Sigmoid colon (tissue), 4 donors: ENCODE measurements around the gene ELK1.

Experiments used
- EP300 ChIP-seq, 4 donors: sonication (generic); formaldehyde crosslinking; IDR thresholded peaks; one replicate each; pipeline ENCODE4 v1.6.1; 2017; ENCODE audit warnings: antibody characterized with exemption in 4 of 4
- POLR2A ChIP-seq, 2 donors: fragments of 450-650 bp; IDR thresholded peaks; one replicate each; pipeline ENCODE4 v1.6.1; 2016; ENCODE audit warnings: antibody characterized with exemption in 2 of 2, mild to moderate bottlenecking in 2 of 2, moderate library complexity in 2 of 2
- TF ChIP-seq, protein P1 (sequence below), 4 experiments: fragments of 450-650 bp in 3 of 4; fragments of 200-600 bp in 1 of 4; IDR thresholded peaks; one replicate each; pipeline ENCODE4 v1.5.1; 2016 to 2019; ENCODE audit warnings: antibody characterized with exemption in 4 of 4, mild to moderate bottlenecking in 3 of 4, moderate library complexity in 2 of 4

- TF ChIP-seq POLR2A (IDR thresholded peaks at IDR 0.05) (no peak), EP300 (IDR thresholded peaks at IDR 0.05) (no peak)
- TF ChIP-seq, protein P1, sequence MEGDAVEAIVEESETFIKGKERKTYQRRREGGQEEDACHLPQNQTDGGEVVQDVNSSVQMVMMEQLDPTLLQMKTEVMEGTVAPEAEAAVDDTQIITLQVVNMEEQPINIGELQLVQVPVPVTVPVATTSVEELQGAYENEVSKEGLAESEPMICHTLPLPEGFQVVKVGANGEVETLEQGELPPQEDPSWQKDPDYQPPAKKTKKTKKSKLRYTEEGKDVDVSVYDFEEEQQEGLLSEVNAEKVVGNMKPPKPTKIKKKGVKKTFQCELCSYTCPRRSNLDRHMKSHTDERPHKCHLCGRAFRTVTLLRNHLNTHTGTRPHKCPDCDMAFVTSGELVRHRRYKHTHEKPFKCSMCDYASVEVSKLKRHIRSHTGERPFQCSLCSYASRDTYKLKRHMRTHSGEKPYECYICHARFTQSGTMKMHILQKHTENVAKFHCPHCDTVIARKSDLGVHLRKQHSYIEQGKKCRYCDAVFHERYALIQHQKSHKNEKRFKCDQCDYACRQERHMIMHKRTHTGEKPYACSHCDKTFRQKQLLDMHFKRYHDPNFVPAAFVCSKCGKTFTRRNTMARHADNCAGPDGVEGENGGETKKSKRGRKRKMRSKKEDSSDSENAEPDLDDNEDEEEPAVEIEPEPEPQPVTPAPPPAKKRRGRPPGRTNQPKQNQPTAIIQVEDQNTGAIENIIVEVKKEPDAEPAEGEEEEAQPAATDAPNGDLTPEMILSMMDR (IDR thresholded peaks at IDR 0.05) = no peak
Measured at GRCh38 chrX:47674776-47675175, 24.4 kb upstream of the ELK1 start.
